GM23338 (cell line): ENCODE measurements around the gene FDX1. TPM values are rescaled to one million over a fixed set of nuclear protein-coding genes. Genes with fewer than 3 reads are reported as not detected.

Source experiments
- ATAC-seq: fragments of 200-7000 bp; cut with Tn5 transposase; 3 replicates; pipeline ENCODE4 v1.9.1; 2020
- DNase-seq: peaks from one replicate; pipeline ENCODE4 v3.0.0-alpha.2; 2015; ENCODE audit warnings: low spot score
- H2AFZ ChIP-seq: fragments of 200-600 bp; sonication (generic); 2 replicates; pipeline ENCODE4 v1.8.0; 2016; ENCODE audit warnings: antibody characterized with exemption, mild to moderate bottlenecking, moderate library complexity
- H3F3A ChIP-seq: fragments of 200-600 bp; sonication (generic); replicated peaks from 2 replicates; pipeline ENCODE4 v1.8.0; 2017; ENCODE audit warnings: antibody characterized with exemption, mixed run types, low read depth
- H3K27ac ChIP-seq: fragments of 200-600 bp; sonication (generic); 2 replicates; pipeline ENCODE4 v1.6.1; 2016; ENCODE audit warnings: low read depth
- H3K27me3 ChIP-seq: fragments of 200-600 bp; sonication (generic); 2 replicates; pipeline ENCODE4 v1.8.0; 2016; ENCODE audit warnings: mild to moderate bottlenecking, mixed run types, moderate library complexity; ENCODE audit not compliant: insufficient read depth
- H3K36me3 ChIP-seq: fragments of 200-600 bp; sonication (generic); 2 replicates; pipeline ENCODE4 v1.8.0; 2016; ENCODE audit warnings: mild to moderate bottlenecking; ENCODE audit not compliant: insufficient read depth
- H3K4me1 ChIP-seq: fragments of 200-600 bp; sonication (generic); 2 replicates; pipeline ENCODE4 v1.8.0; 2016; ENCODE audit warnings: mild to moderate bottlenecking, moderate library complexity; ENCODE audit not compliant: insufficient read depth
- H3K4me2 ChIP-seq: fragments of 200-600 bp; sonication (generic); 2 replicates; pipeline ENCODE4 v1.7.1; 2017; ENCODE audit warnings: mixed run types
- H3K4me3 ChIP-seq: fragments of 200-600 bp; sonication (generic); 2 replicates; pipeline ENCODE4 v1.6.1; 2016; ENCODE audit warnings: mixed run types
- H3K79me2 ChIP-seq: fragments of 200-600 bp; sonication (generic); replicated peaks from 2 replicates; pipeline ENCODE4 v1.8.0; 2017; ENCODE audit warnings: mild to moderate bottlenecking; ENCODE audit not compliant: insufficient read depth
- H3K9me2 ChIP-seq: fragments of 200-600 bp; sonication (generic); 2 replicates; pipeline ENCODE4 v1.8.0; 2017; ENCODE audit not compliant: insufficient read depth
- H4K20me1 ChIP-seq: fragments of 200-600 bp; sonication (generic); replicated peaks from 2 replicates; pipeline ENCODE4 v1.8.0; 2017; ENCODE audit warnings: mild to moderate bottlenecking; ENCODE audit not compliant: insufficient read depth
- H3K27ac Mint-ChIP-seq: 2 replicates; pipeline ENCODE4 v1.8.0; 2020; ENCODE audit warnings: inconsistent platforms, mild to moderate bottlenecking, moderate library complexity, mixed read lengths
- H3K27me3 Mint-ChIP-seq: 3 replicates; pipeline ENCODE4 v1.8.0; 2022; ENCODE audit warnings: low read depth, mild to moderate bottlenecking, moderate library complexity, mixed read lengths, inconsistent platforms; ENCODE audit not compliant: insufficient read depth, poor library complexity
- H3K36me3 Mint-ChIP-seq: 3 replicates; pipeline ENCODE4 v1.8.0; 2021; ENCODE audit warnings: low read depth, mild to moderate bottlenecking, inconsistent platforms, moderate library complexity, mixed read lengths
- H3K4me1 Mint-ChIP-seq: 3 replicates; pipeline ENCODE4 v1.8.0; 2020; ENCODE audit warnings: mild to moderate bottlenecking, inconsistent platforms, mixed read lengths
- H3K4me3 Mint-ChIP-seq: 3 replicates; pipeline ENCODE4 v1.8.0; 2021; ENCODE audit warnings: moderate library complexity, mild to moderate bottlenecking, inconsistent platforms, mixed read lengths
- H3K9me3 Mint-ChIP-seq: 3 replicates; pipeline ENCODE4 v1.8.0; 2020; ENCODE audit warnings: moderate library complexity, mild to moderate bottlenecking, inconsistent platforms, mixed read lengths
- CREB1 ChIP-seq: fragments of 250-450 bp; sonication (Bioruptor Pico); IDR thresholded peaks from 2 replicates; pipeline ENCODE4 v1.5.0; 2020; ENCODE audit warnings: low read depth, mild to moderate bottlenecking, moderate library complexity
- EZH2phosphoT487 ChIP-seq: fragments of 200-600 bp; sonication (generic); IDR thresholded peaks from one replicate; pipeline ENCODE4 v1.8.1; 2018; ENCODE audit warnings: antibody characterized with exemption; ENCODE audit not compliant: unreplicated experiment
- JUNB ChIP-seq: IDR thresholded peaks from one replicate; pipeline ENCODE4 v1.6.1; 2016; ENCODE audit warnings: antibody characterized with exemption; ENCODE audit not compliant: unreplicated experiment
- NANOG ChIP-seq: IDR thresholded peaks from 2 replicates; pipeline ENCODE4 v1.6.1; 2016; ENCODE audit warnings: antibody characterized with exemption, borderline replicate concordance
- POLR2AphosphoS5 ChIP-seq: IDR thresholded peaks from 2 replicates; pipeline ENCODE4 v1.6.1; 2016; ENCODE audit warnings: antibody characterized with exemption, low read depth
- REST ChIP-seq: IDR thresholded peaks from one replicate; pipeline ENCODE4 v1.6.1; 2018; ENCODE audit warnings: antibody characterized with exemption; ENCODE audit not compliant: unreplicated experiment
- STAT1 ChIP-seq: IDR thresholded peaks from one replicate; pipeline ENCODE4 v1.6.1; 2016; ENCODE audit warnings: antibody characterized with exemption; ENCODE audit not compliant: unreplicated experiment
- ZNF114 ChIP-seq: fragments of 250-450 bp; sonication (Bioruptor Pico); IDR thresholded peaks from 2 replicates; pipeline ENCODE4 v1.5.0; 2020; ENCODE audit warnings: mild to moderate bottlenecking, moderate library complexity
- ZNF331 ChIP-seq: fragments of 250-450 bp; sonication (Bioruptor Pico); IDR thresholded peaks from 2 replicates; pipeline ENCODE4 v1.5.0; 2020; ENCODE audit warnings: low read depth, mild to moderate bottlenecking, moderate library complexity
- polyA plus RNA-seq: library from polyadenylated mRNA; unstranded; fragments of >200 nt; fragmentation: Nextera tagmentation; extraction: Ambion mirVana; gene quantifications from 2 replicates; pipeline ENCODE4 v1.2.1, GENCODE V29; 2016
- total RNA-seq: library from RNA; depleted of rRNA; stranded (reverse); fragments of >200 nt; shearing (Covaris generic); gene quantifications from 2 replicates; pipeline ENCODE4 v1.2.3, GENCODE V29; 2014
- TF ChIP-seq, protein P1 (sequence below), 2 experiments: fragments of 200-600 bp in 1 of 2; sonication (generic) in 1 of 2; conservative IDR thresholded peaks; 2 replicates each; pipeline versions ENCODE4 v1.5.1 to v1.6.1; 2016 to 2017; ENCODE audit warnings: antibody characterized with exemption in 2 of 2, low read depth in 2 of 2, mild to moderate bottlenecking in 2 of 2, moderate library complexity in 1 of 2
- TF ChIP-seq, protein P2 (sequence below): fragments of 250-450 bp; sonication (Bioruptor Pico); IDR thresholded peaks from 2 replicates; pipeline ENCODE4 v1.5.0; 2020; ENCODE audit warnings: mild to moderate bottlenecking, moderate library complexity

The FDX1 gene
- total and polyA plus RNA-seq, 2 experiments from 2014 or later, result 11.1 to 15.9 TPM

DNA sequence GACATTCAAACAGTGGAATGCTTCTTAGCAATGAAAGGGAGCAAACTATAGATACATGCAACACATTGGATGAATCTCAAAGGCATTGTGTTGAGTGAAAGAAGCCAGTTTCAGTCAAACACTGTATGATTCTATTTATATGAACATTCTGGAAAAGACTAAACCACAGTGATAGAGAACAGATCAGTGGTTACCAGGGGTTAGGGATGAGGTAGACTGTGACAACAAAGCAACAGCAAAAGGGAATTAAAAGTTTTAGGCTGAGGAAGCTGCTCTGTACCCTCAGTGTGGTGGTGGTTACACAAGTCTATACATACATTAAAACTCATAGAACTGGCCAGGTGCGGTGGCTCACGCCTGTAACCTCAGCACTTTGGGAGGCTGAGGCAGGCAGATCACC is 23.0 kb downstream of the FDX1 start (continued):
- TF ChIP-seq JUNB, result no peak
- TF ChIP-seq ZNF114 (CRISPR knock-in tag), result no peak
- no peak for TF ChIP-seq ZNF331 (CRISPR knock-in tag)
- TF ChIP-seq, protein P1, sequence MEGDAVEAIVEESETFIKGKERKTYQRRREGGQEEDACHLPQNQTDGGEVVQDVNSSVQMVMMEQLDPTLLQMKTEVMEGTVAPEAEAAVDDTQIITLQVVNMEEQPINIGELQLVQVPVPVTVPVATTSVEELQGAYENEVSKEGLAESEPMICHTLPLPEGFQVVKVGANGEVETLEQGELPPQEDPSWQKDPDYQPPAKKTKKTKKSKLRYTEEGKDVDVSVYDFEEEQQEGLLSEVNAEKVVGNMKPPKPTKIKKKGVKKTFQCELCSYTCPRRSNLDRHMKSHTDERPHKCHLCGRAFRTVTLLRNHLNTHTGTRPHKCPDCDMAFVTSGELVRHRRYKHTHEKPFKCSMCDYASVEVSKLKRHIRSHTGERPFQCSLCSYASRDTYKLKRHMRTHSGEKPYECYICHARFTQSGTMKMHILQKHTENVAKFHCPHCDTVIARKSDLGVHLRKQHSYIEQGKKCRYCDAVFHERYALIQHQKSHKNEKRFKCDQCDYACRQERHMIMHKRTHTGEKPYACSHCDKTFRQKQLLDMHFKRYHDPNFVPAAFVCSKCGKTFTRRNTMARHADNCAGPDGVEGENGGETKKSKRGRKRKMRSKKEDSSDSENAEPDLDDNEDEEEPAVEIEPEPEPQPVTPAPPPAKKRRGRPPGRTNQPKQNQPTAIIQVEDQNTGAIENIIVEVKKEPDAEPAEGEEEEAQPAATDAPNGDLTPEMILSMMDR (conservative IDR thresholded peaks at IDR 0.05; ENCODE audit: low read depth in 2 of 2), result no peak
- no peak for TF ChIP-seq NANOG

DNA sequence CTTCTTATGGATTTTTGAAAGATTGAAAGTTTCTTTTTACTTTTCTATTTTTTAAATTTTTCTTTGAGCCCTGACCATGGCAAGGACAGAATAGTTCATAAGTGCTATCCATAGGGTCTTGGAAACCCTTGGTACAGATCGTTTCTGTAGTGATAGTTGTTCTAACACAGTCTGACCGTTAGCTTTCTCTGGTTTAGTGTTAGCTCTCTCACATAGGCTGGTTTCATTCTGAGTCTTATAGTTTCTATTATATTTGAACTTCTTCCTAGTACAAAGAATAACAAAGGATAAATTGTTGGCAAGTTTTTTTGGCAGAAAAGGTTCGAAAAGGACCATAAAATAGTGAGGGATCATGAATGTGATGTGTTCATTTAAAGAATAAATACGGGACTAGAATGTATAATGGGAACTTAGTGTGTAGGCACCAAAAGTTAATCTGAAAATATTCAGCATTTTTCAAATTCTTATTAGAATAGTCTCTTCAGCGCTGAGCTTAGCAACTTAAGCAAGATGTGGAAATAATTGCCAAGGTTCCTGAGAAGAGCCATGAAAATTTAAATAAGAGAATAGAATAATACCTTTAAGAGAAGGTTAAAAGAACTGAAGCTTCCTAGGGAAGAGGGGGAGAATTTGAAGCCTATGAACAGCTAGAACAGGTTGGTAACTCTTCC is 24.1 kb downstream of the FDX1 start:
- no peak for ATAC-seq
- no peak for TF ChIP-seq POLR2AphosphoS5
- no peak for TF ChIP-seq STAT1
- no peak for TF ChIP-seq EZH2phosphoT487
- TF ChIP-seq, protein P1 (conservative IDR thresholded peaks at IDR 0.05; ENCODE audit: low read depth in 2 of 2), result no peak
- TF ChIP-seq REST, result no peak
- no peak for TF ChIP-seq CREB1 (CRISPR knock-in tag)
- TF ChIP-seq, protein P2, sequence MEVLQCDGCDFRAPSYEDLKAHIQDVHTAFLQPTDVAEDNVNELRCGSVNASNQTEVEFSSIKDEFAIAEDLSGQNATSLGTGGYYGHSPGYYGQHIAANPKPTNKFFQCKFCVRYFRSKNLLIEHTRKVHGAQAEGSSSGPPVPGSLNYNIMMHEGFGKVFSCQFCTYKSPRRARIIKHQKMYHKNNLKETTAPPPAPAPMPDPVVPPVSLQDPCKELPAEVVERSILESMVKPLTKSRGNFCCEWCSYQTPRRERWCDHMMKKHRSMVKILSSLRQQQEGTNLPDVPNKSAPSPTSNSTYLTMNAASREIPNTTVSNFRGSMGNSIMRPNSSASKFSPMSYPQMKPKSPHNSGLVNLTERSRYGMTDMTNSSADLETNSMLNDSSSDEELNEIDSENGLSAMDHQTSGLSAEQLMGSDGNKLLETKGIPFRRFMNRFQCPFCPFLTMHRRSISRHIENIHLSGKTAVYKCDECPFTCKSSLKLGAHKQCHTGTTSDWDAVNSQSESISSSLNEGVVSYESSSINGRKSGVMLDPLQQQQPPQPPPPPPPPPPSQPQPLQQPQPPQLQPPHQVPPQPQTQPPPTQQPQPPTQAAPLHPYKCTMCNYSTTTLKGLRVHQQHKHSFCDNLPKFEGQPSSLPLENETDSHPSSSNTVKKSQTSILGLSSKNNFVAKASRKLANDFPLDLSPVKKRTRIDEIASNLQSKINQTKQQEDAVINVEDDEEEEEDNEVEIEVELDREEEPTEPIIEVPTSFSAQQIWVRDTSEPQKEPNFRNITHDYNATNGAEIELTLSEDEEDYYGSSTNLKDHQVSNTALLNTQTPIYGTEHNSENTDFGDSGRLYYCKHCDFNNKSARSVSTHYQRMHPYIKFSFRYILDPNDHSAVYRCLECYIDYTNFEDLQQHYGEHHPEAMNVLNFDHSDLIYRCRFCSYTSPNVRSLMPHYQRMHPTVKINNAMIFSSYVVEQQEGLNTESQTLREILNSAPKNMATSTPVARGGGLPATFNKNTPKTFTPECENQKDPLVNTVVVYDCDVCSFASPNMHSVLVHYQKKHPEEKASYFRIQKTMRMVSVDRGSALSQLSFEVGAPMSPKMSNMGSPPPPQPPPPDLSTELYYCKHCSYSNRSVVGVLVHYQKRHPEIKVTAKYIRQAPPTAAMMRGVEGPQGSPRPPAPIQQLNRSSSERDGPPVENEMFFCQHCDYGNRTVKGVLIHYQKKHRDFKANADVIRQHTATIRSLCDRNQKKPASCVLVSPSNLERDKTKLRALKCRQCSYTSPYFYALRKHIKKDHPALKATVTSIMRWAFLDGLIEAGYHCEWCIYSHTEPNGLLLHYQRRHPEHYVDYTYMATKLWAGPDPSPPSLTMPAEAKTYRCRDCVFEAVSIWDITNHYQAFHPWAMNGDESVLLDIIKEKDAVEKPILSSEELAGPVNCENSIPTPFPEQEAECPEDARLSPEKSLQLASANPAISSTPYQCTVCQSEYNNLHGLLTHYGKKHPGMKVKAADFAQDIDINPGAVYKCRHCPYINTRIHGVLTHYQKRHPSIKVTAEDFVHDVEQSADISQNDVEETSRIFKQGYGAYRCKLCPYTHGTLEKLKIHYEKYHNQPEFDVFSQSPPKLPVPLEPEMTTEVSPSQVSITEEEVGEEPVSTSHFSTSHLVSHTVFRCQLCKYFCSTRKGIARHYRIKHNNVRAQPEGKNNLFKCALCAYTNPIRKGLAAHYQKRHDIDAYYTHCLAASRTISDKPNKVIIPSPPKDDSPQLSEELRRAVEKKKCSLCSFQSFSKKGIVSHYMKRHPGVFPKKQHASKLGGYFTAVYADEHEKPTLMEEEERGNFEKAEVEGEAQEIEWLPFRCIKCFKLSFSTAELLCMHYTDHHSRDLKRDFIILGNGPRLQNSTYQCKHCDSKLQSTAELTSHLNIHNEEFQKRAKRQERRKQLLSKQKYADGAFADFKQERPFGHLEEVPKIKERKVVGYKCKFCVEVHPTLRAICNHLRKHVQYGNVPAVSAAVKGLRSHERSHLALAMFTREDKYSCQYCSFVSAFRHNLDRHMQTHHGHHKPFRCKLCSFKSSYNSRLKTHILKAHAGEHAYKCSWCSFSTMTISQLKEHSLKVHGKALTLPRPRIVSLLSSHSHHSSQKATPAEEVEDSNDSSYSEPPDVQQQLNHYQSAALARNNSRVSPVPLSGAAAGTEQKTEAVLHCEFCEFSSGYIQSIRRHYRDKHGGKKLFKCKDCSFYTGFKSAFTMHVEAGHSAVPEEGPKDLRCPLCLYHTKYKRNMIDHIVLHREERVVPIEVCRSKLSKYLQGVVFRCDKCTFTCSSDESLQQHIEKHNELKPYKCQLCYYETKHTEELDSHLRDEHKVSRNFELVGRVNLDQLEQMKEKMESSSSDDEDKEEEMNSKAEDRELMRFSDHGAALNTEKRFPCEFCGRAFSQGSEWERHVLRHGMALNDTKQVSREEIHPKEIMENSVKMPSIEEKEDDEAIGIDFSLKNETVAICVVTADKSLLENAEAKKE (CRISPR knock-in tag), result no peak

More for the DNA sequence above, 24.1 kb downstream of the FDX1 start:
- Histone ChIP-seq H3K4me1 (no peaks in the 10 kb centered on the region), H3K27me3 (no peaks in the 10 kb centered on the region), H3K9me2 (no peaks in the 10 kb centered on the region), H3K4me2 (no peak overlapping the region), H3K79me2 (no peaks in the 10 kb centered on the region), H3F3A (no peaks in the 10 kb centered on the region), H2AFZ (no peak overlapping the region), H4K20me1 (no peaks in the 10 kb centered on the region), H3K4me3 (no peak overlapping the region), H3K27ac (no peak overlapping the region), H3K36me3 (no peaks in the 10 kb centered on the region)
- Mint-ChIP-seq H3K36me3 (0 out of 3 replicates have a peak, but pooled peaks cover 3% of the 10 kb centered on the region), H3K27me3 (peaks cover 2% of the 10 kb centered on the region), H3K4me1 (0 out of 3 replicates have a peak, but pooled peaks cover 3% of the 10 kb centered on the region), H3K9me3 (no peaks in the 10 kb centered on the region; the same call in 2 of the 3 replicates), H3K27ac (no peak overlapping the region), H3K4me3 (no peak overlapping the region)
- no peak for DNase-seq
